HG03175 (cell line): ENCODE data around the gene PPM1J.
A peak's percentile ranks its signal among the peaks of the same experiment; 100 is the strongest.

Source experiments
- ATAC-seq: cut with Tn5 transposase; IDR thresholded peaks from one replicate; pipeline ENCODE4 v1.9.1; 2021; ENCODE audit warnings: mild to moderate bottlenecking, moderate library complexity; ENCODE audit not compliant: unreplicated experiment

Gene PPM1J

GRCh38 chr1:112692681-112693080 lies 22.5 kb downstream of the PPM1J start:
- no peak for ATAC-seq

GRCh38 chr1:112689842-112690237 lies 25.3 kb downstream of the PPM1J start:
- ATAC-seq: no peak

GRCh38 chr1:112689196-112689841 lies 25.8 kb downstream of the PPM1J start:
- no peak for ATAC-seq

GRCh38 chr1:112688781-112689193 lies 26.3 kb downstream of the PPM1J start:
- no peak for ATAC-seq

DNA sequence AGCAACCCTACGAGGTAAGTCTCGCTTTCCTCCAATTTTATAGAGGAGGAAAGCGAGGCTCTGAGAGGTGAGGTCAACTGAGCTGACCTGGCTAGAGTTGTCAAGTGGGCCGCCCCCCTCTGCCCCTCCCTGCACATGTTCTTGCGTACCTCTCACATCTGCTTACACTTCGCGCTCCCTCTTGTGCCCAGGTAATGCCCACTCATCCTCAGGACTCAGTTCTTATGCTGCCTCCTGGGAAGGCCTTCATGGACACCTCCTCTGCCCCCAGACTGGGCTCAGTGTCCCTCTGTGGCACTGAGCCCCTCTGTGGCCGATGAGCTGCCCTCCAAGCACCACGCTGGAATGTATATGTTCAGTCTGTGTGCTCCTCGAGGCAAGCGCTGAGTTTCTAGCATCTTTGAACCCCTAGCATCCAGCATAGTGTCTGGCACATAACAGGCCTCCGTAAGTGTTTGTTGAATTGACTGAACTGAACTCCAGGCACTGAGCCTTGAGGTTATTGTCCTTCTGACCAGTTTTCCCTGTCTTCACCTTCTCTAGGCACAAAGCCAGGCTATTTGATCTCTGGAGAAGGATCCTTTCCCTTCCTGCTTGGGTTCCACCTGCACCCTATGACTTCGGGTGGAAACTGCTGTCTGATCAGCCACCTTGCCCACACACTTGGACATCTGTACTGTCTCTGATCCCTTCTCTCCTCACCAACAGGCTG lies 27.2 kb downstream of the PPM1J start:
- no peak for ATAC-seq

DNA sequence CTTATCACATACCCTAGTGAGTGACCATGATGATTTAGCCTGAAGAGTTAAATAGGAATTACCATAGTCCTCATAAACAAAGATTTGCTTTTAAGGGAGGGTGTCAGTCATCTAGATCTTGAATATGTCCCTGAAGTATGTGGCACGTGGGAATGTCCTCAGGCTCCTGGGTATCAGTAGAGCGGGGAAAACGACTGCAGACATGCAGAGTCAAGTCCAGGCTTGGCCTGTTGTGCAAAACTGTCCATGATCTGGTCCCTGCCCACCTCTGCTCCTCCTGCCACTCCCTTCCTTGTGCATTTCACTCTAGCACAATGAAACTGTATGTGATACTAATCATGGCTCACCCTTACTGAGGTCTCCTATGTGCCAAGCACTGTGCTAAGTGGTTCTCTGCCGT lies 27.8 kb downstream of the PPM1J start:
- no peak for ATAC-seq

DNA sequence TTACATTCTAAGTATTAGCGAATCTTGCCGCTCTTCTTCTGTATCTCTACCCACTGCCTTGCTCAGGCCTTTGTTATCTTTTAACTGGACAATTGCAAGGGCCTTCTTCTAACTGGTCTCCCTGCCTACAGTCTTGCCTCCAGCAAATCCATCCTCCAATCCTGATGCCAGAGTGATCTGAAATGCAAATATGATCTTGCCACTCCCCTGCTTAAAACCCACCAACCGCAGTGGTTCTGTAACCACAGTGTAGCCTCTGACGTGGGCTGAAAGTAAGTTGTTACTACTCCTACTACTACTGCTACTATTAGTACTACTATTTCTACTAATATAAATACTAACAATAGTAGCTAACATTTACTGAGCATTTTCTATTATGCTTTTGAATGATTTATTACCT lies 28.3 kb downstream of the PPM1J start:
- ATAC-seq: no peak

DNA sequence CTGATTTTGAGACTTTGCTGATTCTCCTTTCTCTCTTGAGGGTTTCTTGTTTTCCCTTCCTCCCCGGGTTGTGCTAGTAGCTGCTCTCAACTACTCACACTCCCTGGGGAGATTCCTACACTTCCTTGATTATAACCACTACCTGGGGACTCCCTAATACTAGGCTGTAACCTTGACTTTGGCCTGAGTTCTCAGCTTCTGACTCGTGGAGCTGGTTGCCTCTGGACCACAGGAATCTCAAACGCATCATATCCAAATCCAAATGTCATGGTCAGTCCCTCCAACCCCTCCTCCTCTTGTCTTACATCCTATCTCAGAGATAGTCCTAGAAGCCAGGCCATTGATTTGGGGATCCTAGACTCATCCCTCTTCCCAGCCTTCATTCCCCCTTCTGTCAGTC lies 28.7 kb downstream of the PPM1J start:
- no peak for ATAC-seq

DNA sequence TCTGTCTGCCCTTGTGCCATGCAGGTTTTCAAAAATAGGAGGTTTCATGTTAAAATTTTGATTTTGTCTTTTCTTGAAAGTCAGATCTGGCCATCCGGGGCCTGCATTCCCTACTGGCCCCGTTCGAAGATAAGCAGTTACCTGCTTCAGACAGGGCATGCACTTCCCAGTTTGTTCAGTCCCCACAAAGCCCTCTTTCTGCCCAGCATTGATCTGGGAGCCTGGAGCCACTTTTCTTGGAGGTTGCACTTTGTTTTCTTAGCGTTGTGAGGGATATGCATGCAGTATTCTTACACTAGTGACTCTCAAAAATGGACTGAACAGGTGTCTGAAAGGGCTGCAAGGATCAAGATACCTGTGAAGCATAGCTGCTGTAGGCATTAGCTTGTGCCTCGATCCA lies 29.2 kb downstream of the PPM1J start:
- no peak for ATAC-seq

DNA sequence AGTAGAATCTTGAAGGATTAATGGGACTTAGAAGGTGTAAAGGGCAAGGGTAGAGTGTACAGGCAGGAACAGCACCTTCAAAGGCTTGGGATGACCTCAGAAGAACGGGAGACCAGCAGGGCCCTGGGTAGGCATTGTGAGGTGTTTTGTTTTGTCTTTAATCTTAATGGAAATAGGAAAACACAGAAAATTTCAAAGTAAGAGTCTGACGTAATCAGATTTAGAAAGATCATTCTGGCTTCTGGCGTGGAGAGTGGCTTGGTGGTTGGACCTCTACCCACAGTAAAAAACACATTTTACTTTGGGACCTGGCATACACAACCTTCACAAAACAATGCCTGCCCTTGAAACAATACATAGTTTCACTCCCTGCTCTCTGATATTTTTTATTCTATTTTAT lies 36.5 kb downstream of the PPM1J start:
- ATAC-seq: no peak

DNA sequence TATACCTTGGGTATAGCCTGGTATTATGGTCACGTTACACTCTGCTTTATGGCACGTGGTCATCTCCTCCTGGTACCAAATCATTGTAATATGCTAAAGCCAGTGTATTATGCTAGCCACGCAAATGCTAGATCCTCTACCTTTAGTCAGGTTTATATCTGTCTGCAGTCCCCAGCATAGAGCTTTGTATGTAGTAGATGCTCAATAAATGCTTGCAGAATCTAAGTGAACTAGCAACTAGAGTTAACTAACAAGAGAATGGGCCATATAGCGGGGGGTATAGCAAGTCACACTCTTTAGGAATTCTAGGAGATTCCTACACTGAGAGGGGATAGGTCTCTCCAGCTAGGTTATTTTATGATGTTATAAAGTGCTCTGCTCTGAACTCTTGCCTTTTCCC lies 37.6 kb downstream of the PPM1J start:
- no peak for ATAC-seq

GRCh38 chr1:112676543-112676942 lies 38.6 kb downstream of the PPM1J start:
- ATAC-seq: no peak

- ATAC-seq: no peak
Observed at GRCh38 chr1:112675728-112676381, 39.3 kb downstream of the PPM1J start.

DNA sequence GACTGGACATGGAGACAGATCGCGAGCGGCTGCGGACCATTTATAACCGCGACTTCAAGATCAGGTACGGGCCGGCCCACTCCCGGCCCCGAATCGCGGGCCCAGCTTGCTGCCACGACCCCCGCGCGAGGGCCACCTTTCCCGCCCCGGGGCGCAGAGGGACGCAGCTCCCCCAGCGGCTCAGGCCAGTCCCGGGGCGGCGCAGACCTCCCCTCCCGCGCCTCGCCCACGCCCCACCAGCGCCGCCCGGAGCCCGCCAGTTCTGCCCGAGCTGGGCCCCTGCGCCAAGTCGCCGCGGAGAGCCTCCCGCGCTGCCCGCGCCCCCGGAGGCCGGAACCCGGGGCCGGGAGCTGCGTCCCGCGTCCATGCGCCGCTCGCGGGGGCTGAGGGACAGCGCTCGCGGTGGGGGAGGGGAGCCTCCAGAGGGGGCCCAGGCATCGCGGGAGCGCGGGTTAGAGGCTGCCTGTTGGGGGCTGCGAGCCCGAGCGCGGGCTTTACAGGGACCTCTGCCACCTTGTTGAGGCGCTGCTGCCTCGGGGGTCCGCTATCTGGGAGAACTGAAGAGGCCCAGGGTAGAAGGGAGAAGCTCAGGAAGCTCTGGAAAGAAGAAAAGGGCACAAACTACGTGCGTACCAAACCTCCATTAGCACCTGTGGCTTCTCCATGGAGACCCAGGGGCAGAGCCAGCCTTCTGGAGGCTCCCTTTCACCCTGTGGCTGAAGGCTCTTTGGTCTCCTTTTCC lies 40.0 kb downstream of the PPM1J start:
- ATAC-seq: peak; percentile 44

- ATAC-seq: peak; percentile 71
Observed at GRCh38 chr1:112674440-112674985, 40.6 kb downstream of the PPM1J start, which contains the start of gene MOV10. Gene MOV10, plus strand, starts transcription at chr1:112674659. Its CDS starts 254 bp downstream, at chr1:112674913.

GRCh38 chr1:112673592-112674439 lies 41.3 kb downstream of the PPM1J start:
- ATAC-seq: no peak

DNA sequence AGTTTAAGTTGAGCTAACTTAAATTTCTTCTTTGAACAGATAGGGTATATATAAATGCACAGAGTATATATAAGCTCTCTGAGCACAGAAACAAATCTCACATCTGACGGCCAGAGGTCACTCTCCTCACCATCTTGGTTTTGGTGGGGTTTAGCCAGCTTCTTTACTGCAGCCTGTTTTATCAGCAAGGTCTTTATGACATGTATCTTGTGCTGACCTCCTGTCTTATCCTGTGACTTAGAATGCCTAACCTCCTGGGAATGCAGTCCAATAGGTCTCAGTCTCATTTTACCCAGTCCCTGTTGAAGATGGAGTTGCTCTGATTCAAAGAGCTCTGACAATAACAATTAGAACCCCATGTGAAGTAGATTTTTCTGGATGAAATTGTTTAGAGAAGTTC lies 42.3 kb downstream of the PPM1J start:
- no peak for ATAC-seq

GRCh38 chr1:112672009-112672408 lies 43.1 kb downstream of the PPM1J start:
- ATAC-seq: no peak

DNA sequence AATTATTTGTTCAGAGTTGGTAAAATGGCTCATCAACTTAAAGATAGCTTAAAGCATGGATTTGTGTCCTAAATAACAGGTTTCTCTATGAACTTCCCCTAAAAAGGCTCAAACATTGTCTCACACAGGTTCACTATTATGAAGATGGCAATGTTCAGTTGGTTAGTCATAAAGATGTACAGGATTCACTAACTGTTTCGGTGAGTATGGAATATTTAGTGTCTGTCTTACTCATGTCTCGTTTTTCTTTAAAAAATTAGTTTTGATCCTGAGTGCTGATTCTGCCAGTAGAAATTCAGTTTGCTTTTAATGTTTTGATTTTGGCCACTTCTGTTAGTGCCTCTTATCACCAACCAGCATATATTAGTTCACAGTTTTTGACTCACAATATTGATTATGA lies 48.2 kb downstream of the PPM1J start:
- ATAC-seq: no peak

GRCh38 chr1:112665857-112666256 lies 49.3 kb downstream of the PPM1J start:
- ATAC-seq: no peak
